ENCODE measurements around the gene TRPV2. TPM values are rescaled to one million over a fixed set of nuclear protein-coding genes. Genes with fewer than 3 reads are reported as not detected.
A peak's percentile ranks its signal among the peaks of the same experiment; 100 is the strongest.

TRPV2 gene
- total RNA-seq, 1 donor from 2014 or later: 5.2 TPM

DNA sequence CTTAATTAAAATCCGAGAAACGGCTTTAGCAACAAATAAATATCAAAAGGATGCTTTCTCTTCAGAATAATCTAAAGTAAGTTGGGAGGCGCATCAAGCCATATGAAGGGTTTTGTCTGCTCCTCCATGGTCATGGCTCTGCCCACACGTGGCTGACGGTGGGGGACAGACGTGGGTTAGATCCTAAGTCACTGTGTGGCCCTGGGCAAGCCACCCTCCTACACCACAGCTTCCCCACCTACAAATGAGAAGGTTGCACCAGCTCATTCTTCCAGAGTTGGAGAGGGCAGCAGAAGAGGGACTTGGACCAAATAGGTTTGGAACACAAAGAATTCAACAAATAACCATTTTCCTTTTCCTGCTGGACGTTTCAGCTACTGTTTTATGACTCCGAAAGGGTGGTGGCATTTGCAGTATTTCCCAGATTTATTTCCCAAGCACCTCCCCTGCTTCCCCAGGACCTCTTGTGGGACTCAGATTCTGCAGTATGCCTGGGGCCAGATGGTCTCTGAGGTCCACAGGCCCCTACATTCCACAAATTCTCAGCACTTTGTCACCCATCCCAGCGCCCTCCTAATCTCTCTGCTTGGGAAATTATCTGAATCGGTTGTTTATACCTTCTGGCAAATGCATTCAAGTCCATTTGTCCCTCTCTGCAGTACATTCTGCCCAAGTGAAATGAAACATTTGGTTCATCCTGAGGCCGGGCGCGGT is 58.8 kb downstream of the TRPV2 start:
- DNase-seq: no peak

DNA sequence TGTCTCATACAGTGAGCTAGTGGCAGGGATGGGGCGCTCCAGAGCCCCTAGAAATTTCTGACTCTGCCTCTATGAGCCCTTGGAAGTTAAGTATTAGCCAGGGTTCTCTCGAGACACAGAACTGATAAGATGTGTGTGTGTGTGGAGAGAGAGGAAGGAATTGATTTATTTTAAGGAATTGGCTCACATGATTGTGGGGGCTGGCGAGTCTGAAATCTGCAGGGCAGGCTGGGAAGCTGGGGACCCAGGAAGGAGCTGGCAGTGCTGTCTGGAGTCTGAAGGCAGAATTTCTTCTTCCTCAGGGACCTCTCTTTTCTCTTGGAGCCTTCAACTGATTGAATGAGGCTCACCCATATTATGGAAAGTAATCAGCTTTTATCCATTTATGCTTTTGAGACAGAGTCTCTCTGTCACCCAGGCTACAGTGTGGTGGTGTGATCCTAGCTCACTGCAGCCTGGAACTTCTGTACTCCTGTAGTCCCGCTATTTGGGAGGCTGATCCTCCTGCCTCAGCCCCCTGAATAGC is 59.9 kb downstream of the TRPV2 start:
- DNase-seq: no peak

DNA sequence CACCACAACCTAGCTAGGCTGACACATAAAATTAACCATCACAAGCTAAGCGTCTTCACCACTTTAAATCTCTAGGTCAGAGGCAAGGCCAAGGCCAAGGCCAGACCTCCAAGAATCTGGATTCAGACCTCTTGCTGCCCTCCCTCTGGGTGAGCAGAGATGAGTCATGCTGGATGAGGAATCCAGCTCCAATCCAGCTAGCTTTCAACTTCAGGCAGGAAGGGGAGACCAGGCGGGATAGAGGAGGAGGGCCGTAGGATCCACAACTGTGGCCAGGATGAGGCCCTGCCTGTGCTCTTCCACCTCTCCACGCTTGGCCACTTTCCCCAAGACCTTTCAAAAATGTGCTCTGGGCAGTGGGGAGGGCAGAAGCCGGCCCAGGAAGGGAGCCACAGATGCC is 61.9 kb downstream of the TRPV2 start:
- peak; percentile 47 for DNase-seq

DNA sequence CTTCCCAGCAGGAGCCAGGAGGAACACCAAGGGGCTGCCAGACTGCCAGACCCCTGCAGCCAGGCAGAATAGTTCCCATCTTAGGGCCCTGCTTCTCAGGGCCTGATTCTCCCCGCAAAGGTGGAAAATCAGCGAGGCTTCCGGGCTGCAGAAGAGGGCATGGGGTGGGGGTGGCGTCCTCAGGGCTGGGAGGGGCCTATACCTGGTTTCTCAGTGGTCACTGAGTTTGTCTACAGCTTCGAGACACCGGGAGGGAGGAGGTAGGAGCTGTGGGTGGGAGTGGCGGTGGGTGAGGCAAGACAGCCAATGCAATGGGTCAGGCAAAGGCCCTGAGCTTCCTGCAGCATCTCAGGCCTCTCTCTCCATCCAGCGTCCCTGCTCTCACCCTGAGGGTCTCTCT is 62.3 kb downstream of the TRPV2 start:
- DNase-seq: no peak

DNA sequence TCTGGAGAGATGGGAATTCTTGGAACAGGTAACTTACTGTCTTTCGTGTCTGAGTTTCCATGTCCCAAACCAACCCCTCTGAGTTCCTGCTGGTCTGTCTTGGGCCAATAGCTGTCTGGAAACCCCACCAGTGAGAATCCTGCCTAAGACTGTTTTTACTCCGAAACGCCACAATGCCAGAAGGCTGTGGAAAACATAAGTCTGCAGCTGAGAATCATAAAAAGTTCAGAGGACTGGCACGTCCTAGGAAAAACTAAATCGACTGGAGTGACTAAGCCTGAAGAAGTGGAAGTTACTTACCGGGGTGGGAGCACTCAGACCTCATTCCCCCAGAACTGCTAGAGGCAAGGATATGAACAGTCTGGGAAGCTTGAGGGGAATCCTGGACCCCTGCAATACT is 63.3 kb downstream of the TRPV2 start:
- peak; percentile 61 for DNase-seq

DNA sequence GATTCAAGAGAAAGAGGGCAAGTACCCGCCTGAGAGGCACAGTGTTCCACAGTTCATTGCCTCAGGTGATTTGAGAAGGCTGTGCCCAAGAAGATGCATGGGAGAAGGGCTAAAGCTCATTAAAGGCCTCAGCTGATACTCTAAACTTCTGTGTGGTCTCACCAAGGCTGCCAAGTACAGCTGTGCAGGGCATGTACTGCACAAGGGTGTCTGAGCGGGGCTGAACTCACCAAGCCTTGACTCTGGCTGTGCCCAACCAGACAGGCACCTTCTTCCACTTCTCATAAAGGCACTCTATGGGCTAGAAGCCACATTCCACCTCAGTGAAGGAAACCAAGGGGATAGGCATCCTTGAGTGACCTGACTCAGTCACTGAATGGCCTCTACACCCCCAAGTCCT is 63.9 kb downstream of the TRPV2 start:
- DNase-seq: no peak

DNA sequence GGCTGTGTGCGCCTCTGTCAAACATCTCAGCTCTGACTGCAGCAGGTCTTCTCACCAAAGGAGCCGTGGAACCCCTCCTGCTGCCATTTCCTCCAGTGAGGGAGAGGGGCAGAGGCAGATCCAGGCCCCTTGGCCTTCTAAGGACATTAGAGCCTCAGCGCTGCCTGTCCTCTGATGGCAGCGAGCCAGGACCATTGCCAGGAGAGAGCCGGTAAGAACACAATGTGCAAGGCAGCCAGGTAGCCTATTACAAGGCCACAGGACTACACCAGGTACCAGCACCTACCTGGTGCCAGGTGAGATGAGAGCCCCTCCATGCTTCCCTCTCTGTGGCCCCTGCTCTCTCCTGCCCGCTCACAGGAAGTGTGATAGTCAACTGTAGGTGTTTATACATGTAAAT is 65.6 kb downstream of the TRPV2 start:
- DNase-seq: no peak

DNA sequence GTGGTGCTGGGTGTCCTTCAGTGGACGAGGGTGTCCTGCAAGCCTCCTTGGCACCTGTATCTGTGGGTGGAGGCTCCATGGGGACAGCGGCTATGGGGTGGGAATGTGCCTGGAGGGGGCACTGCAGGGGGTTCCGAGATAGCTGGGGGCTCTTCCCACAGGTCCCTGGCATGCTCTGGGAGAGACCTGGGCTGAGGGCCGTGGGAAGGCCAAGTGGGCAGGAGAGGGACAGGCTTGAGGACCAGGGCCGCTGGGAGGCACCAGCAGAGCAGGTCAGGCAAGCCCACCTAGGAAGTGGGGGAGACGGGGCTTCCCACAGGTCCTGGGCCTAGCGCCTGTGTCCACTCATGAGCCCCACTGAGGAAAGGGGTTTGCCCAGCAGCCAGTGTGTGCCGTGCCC is 66.9 kb downstream of the TRPV2 start:
- no peak for DNase-seq

DNA sequence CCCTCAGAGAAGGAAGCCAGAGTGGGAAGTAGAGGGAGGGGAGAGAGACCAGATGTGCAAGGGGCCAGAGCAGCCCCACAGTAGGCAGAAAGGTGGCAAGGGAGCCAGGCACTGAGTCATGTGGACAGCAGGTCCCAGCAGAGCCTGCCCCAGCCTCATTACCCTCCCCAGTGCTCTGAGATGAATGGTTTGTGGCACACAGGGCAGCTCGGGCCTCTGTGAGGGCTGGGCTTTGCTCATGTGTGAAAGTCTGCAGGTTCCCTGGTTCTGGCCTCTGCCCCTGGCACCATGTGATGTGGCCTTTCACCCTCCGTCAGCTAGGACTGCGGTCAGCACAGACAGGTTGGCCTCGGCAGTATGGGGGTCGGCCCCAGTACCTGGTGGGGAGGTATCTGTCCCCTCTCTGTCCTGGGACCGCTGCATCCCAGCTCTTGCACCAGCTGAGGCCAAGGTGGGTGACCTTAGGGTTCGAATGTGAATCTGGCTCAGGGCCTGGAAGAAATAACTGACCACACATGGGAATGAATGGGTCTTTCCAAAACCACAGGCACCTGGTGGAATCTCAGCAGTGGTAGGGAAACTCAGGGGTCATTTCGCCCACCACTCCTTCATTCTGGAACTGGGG is 67.8 kb downstream of the TRPV2 start:
- no peak for DNase-seq

DNA sequence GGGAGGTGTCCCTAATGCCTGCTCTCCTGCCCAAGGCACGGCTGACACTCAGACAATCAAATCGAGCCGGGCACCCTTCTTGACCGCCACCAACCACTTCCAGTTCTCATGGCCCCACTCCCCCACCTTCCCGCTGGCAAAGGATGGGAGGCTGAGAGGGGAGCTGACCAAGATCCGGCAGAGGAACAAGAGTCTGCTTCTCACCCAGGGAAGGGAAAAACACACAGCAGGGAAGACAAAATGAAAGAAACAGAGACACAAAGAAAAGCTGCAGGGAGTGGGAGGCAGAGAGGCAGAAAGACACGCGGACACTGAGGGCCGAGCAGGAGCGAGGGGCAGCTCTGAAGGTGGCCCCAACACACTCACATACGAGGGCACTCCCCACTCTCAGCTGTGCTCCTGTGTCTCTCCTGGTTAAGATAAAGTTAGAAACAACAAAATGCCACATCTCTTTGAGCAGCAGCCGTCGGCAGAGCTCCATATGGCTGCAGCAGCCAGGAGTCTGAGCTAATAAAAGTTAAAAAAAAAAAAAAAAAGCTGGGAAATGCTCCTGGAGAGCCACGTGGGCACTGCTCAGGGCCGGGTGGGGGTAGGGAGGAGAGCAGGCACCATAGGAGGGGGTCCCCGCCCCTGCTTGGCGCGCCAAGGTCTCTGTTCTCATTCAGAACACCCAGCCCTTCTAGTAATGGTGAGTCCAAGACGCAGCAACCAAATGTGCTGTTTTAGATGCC is 69.2 kb downstream of the TRPV2 start:
- DNase-seq: no peak

Small RNA genes within 50 kb of the gene (small RNA-seq; reads per million reads assigned to genes)
- gene SNORD49A (ENCODE audit: low replicate concordance) (not detected), gene SNORD65 (ENCODE audit: low replicate concordance) (not detected)

Other genes with a start within 250 kb of the TRPV2 start
- gene NCOR1, start 200.0 kb upstream of the TRPV2 start, total RNA-seq: 112 TPM
- 27.1 TPM for gene PIGL, start 198.4 kb upstream of the TRPV2 start, total RNA-seq
- 11.6 TPM for gene CENPV, start 62.1 kb upstream of the TRPV2 start, total RNA-seq
- gene UBB, start 34.5 kb upstream of the TRPV2 start, total RNA-seq: 1,502 TPM
- gene LRRC75A, start 76.6 kb downstream of the TRPV2 start, total RNA-seq: 2.9 TPM
- 5.2 TPM for gene ZNF287, start 153.6 kb downstream of the TRPV2 start, total RNA-seq
- gene ZNF624, start 238.3 kb downstream of the TRPV2 start, total RNA-seq: 12.8 TPM

Measured in skin of body (tissue), 3 donors.